GM23338 (cell line): ENCODE data around the gene AQP3. TPM values are rescaled to one million over a fixed set of nuclear protein-coding genes. Genes with fewer than 3 reads are reported as not detected.

Source experiments
- ATAC-seq: fragments of 200-7000 bp; cut with Tn5 transposase; 3 replicates; pipeline ENCODE4 v1.9.1; 2020
- DNase-seq: peaks from one replicate; pipeline ENCODE4 v3.0.0-alpha.2; 2015; ENCODE audit warnings: low spot score
- H2AFZ ChIP-seq: fragments of 200-600 bp; sonication (generic); 2 replicates; pipeline ENCODE4 v1.8.0; 2016; ENCODE audit warnings: antibody characterized with exemption, mild to moderate bottlenecking, moderate library complexity
- H3F3A ChIP-seq: fragments of 200-600 bp; sonication (generic); replicated peaks from 2 replicates; pipeline ENCODE4 v1.8.0; 2017; ENCODE audit warnings: antibody characterized with exemption, mixed run types, low read depth
- H3K27ac ChIP-seq: fragments of 200-600 bp; sonication (generic); 2 replicates; pipeline ENCODE4 v1.6.1; 2016; ENCODE audit warnings: low read depth
- H3K27me3 ChIP-seq: fragments of 200-600 bp; sonication (generic); 2 replicates; pipeline ENCODE4 v1.8.0; 2016; ENCODE audit warnings: mild to moderate bottlenecking, mixed run types, moderate library complexity; ENCODE audit not compliant: insufficient read depth
- H3K36me3 ChIP-seq: fragments of 200-600 bp; sonication (generic); 2 replicates; pipeline ENCODE4 v1.8.0; 2016; ENCODE audit warnings: mild to moderate bottlenecking; ENCODE audit not compliant: insufficient read depth
- H3K4me1 ChIP-seq: fragments of 200-600 bp; sonication (generic); 2 replicates; pipeline ENCODE4 v1.8.0; 2016; ENCODE audit warnings: mild to moderate bottlenecking, moderate library complexity; ENCODE audit not compliant: insufficient read depth
- H3K4me2 ChIP-seq: fragments of 200-600 bp; sonication (generic); 2 replicates; pipeline ENCODE4 v1.7.1; 2017; ENCODE audit warnings: mixed run types
- H3K4me3 ChIP-seq: fragments of 200-600 bp; sonication (generic); 2 replicates; pipeline ENCODE4 v1.6.1; 2016; ENCODE audit warnings: mixed run types
- H3K79me2 ChIP-seq: fragments of 200-600 bp; sonication (generic); replicated peaks from 2 replicates; pipeline ENCODE4 v1.8.0; 2017; ENCODE audit warnings: mild to moderate bottlenecking; ENCODE audit not compliant: insufficient read depth
- H3K9me2 ChIP-seq: fragments of 200-600 bp; sonication (generic); 2 replicates; pipeline ENCODE4 v1.8.0; 2017; ENCODE audit not compliant: insufficient read depth
- H4K20me1 ChIP-seq: fragments of 200-600 bp; sonication (generic); replicated peaks from 2 replicates; pipeline ENCODE4 v1.8.0; 2017; ENCODE audit warnings: mild to moderate bottlenecking; ENCODE audit not compliant: insufficient read depth
- H3K27ac Mint-ChIP-seq: 2 replicates; pipeline ENCODE4 v1.8.0; 2020; ENCODE audit warnings: inconsistent platforms, mild to moderate bottlenecking, moderate library complexity, mixed read lengths
- H3K27me3 Mint-ChIP-seq: 3 replicates; pipeline ENCODE4 v1.8.0; 2022; ENCODE audit warnings: low read depth, mild to moderate bottlenecking, moderate library complexity, mixed read lengths, inconsistent platforms; ENCODE audit not compliant: insufficient read depth, poor library complexity
- H3K36me3 Mint-ChIP-seq: 3 replicates; pipeline ENCODE4 v1.8.0; 2021; ENCODE audit warnings: low read depth, mild to moderate bottlenecking, inconsistent platforms, moderate library complexity, mixed read lengths
- H3K4me1 Mint-ChIP-seq: 3 replicates; pipeline ENCODE4 v1.8.0; 2020; ENCODE audit warnings: mild to moderate bottlenecking, inconsistent platforms, mixed read lengths
- H3K4me3 Mint-ChIP-seq: 3 replicates; pipeline ENCODE4 v1.8.0; 2021; ENCODE audit warnings: moderate library complexity, mild to moderate bottlenecking, inconsistent platforms, mixed read lengths
- H3K9me3 Mint-ChIP-seq: 3 replicates; pipeline ENCODE4 v1.8.0; 2020; ENCODE audit warnings: moderate library complexity, mild to moderate bottlenecking, inconsistent platforms, mixed read lengths
- CREB1 ChIP-seq: fragments of 250-450 bp; sonication (Bioruptor Pico); IDR thresholded peaks from 2 replicates; pipeline ENCODE4 v1.5.0; 2020; ENCODE audit warnings: low read depth, mild to moderate bottlenecking, moderate library complexity
- EZH2 ChIP-seq: fragments of 200-600 bp; sonication (generic); IDR thresholded peaks from one replicate; pipeline ENCODE4 v1.8.0; 2017; ENCODE audit warnings: antibody characterized with exemption, mild to moderate bottlenecking, low read depth; ENCODE audit not compliant: unreplicated experiment
- EZH2phosphoT487 ChIP-seq: fragments of 200-600 bp; sonication (generic); IDR thresholded peaks from one replicate; pipeline ENCODE4 v1.8.1; 2018; ENCODE audit warnings: antibody characterized with exemption; ENCODE audit not compliant: unreplicated experiment
- JUNB ChIP-seq: IDR thresholded peaks from one replicate; pipeline ENCODE4 v1.6.1; 2016; ENCODE audit warnings: antibody characterized with exemption; ENCODE audit not compliant: unreplicated experiment
- NANOG ChIP-seq: IDR thresholded peaks from 2 replicates; pipeline ENCODE4 v1.6.1; 2016; ENCODE audit warnings: antibody characterized with exemption, borderline replicate concordance
- STAT1 ChIP-seq: IDR thresholded peaks from one replicate; pipeline ENCODE4 v1.6.1; 2016; ENCODE audit warnings: antibody characterized with exemption; ENCODE audit not compliant: unreplicated experiment
- ZNF331 ChIP-seq: fragments of 250-450 bp; sonication (Bioruptor Pico); IDR thresholded peaks from 2 replicates; pipeline ENCODE4 v1.5.0; 2020; ENCODE audit warnings: low read depth, mild to moderate bottlenecking, moderate library complexity
- polyA plus RNA-seq: library from polyadenylated mRNA; unstranded; fragments of >200 nt; fragmentation: Nextera tagmentation; extraction: Ambion mirVana; gene quantifications from 2 replicates; pipeline ENCODE4 v1.2.1, GENCODE V29; 2016
- total RNA-seq: library from RNA; depleted of rRNA; stranded (reverse); fragments of >200 nt; shearing (Covaris generic); gene quantifications from 2 replicates; pipeline ENCODE4 v1.2.3, GENCODE V29; 2014
- TF ChIP-seq, protein P1 (sequence below), 2 experiments: fragments of 200-600 bp in 1 of 2; sonication (generic) in 1 of 2; conservative IDR thresholded peaks; 2 replicates each; pipeline versions ENCODE4 v1.5.1 to v1.6.1; 2016 to 2017; ENCODE audit warnings: antibody characterized with exemption in 2 of 2, low read depth in 2 of 2, mild to moderate bottlenecking in 2 of 2, moderate library complexity in 1 of 2
- TF ChIP-seq, protein P2 (sequence below): fragments of 250-450 bp; sonication (Bioruptor Pico); IDR thresholded peaks from 2 replicates; pipeline ENCODE4 v1.5.0; 2020; ENCODE audit warnings: mild to moderate bottlenecking, moderate library complexity

Gene AQP3
- total and polyA plus RNA-seq, 2 experiments from 2014 or later, result 1.4 to 3.5 TPM

DNA sequence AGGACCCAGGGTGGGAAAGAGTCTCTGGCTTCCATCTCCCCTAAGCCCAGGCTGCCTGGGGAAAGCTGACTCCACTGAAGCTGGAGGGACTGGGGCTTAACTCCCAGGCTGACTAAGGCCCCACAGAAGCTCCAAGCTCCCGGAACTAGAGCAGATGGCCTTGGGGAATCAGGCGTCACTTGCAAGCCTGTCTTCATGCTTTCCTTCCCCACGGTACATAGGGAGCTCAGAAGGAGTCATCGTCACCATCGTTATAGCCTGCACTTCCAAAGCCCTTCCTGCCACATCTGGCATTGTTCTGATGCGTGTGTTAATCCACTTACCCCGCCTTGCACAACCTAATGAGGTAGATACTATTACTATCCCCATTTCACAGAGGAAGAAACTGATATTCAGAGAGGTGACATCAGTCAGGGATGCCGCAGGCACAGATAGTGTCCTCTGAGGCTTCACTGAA, 11.5 kb downstream of the AQP3 start:
- H4K20me1 ChIP-seq, result no peaks in the 10 kb centered on the region
- H3K36me3 ChIP-seq, result no peaks in the 10 kb centered on the region; the same call in 1 of the 2 replicates
- no peak overlapping the region for H3K4me3 Mint-ChIP-seq
- no peak for ATAC-seq
- H3K27ac Mint-ChIP-seq, result no peak overlapping the region
- no peaks in the 10 kb centered on the region for H3K9me2 ChIP-seq
- peaks cover 12% of the 10 kb centered on the region for H3K27me3 Mint-ChIP-seq
- H3K36me3 Mint-ChIP-seq, result no peaks in the 10 kb centered on the region
- no peak overlapping the region for H3K4me3 ChIP-seq
- DNase-seq, result no peak
- H3K27ac ChIP-seq, result no peak overlapping the region
- H3F3A ChIP-seq, result no peaks in the 10 kb centered on the region
- no peaks in the 10 kb centered on the region for H3K27me3 ChIP-seq
- peak overlapping the region; percentile 69; the same call in 1 of the 2 replicates for H2AFZ ChIP-seq
- H3K9me3 Mint-ChIP-seq, result no peaks in the 10 kb centered on the region
- H3K4me2 ChIP-seq, result no peak overlapping the region
- H3K79me2 ChIP-seq, result no peaks in the 10 kb centered on the region
- peaks cover 6% of the 10 kb centered on the region; the same call in 2 of the 3 replicates for H3K4me1 Mint-ChIP-seq
- peaks cover 3% of the 10 kb centered on the region; the same call in 1 of the 2 replicates for H3K4me1 ChIP-seq
- TF ChIP-seq STAT1, result no peak
- no peak for TF ChIP-seq EZH2
- TF ChIP-seq EZH2phosphoT487, result no peak
- TF ChIP-seq, protein P1, sequence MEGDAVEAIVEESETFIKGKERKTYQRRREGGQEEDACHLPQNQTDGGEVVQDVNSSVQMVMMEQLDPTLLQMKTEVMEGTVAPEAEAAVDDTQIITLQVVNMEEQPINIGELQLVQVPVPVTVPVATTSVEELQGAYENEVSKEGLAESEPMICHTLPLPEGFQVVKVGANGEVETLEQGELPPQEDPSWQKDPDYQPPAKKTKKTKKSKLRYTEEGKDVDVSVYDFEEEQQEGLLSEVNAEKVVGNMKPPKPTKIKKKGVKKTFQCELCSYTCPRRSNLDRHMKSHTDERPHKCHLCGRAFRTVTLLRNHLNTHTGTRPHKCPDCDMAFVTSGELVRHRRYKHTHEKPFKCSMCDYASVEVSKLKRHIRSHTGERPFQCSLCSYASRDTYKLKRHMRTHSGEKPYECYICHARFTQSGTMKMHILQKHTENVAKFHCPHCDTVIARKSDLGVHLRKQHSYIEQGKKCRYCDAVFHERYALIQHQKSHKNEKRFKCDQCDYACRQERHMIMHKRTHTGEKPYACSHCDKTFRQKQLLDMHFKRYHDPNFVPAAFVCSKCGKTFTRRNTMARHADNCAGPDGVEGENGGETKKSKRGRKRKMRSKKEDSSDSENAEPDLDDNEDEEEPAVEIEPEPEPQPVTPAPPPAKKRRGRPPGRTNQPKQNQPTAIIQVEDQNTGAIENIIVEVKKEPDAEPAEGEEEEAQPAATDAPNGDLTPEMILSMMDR (conservative IDR thresholded peaks at IDR 0.05; ENCODE audit: low read depth in 2 of 2), result no peak
- no peak for TF ChIP-seq JUNB

DNA sequence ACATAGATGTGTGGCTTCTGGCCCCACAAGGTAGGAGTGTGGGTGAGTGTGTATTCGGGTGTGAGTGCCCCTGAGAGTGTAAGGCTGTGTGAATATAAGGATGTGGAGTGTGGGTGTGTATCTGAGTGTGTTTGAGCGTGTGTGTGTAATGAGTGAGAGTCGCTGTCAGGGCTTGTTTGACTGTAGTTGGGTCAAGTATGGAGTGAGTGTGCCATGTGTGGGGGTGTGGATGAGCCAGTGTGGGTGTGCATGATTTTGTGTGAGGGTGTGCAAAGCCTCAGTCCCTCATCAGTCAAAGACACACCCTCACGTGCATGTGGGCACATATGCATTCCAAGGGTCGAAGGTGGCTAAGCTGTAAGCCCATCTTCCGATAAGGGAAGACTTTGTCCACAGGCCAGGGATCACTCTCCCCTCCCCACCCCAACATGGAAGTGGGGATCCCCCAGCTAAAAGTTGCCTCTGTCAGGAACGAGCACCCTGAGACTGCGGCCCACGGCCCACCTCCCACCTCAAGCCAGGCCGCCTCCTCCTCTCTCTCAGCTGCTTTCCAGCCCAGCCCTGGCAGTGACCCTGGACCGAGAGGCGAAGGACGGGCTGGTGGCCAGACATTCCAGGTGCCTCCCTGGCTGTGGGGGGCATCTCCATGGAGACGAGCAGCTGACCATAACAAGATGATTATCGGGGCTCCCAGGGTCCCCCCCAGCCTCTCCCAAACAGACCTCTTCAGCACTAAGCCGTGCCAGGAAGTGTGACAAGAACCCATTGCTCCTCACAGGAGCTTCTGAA, 12.9 kb downstream of the AQP3 start:
- peaks cover 6% of the 10 kb centered on the region; the same call in 2 of the 3 replicates for H3K4me1 Mint-ChIP-seq
- no peaks in the 10 kb centered on the region for H3K9me3 Mint-ChIP-seq
- Histone ChIP-seq H3K4me1 (peaks cover 3% of the 10 kb centered on the region; the same call in 1 of the 2 replicates), H2AFZ (no peak overlapping the region), H3K4me2 (no peak overlapping the region), H4K20me1 (no peaks in the 10 kb centered on the region), H3K9me2 (no peaks in the 10 kb centered on the region), H3K4me3 (no peak overlapping the region), H3K27ac (no peak overlapping the region), H3K36me3 (no peaks in the 10 kb centered on the region; the same call in 1 of the 2 replicates), H3K79me2 (no peaks in the 10 kb centered on the region), H3F3A (no peaks in the 10 kb centered on the region), H3K27me3 (no peaks in the 10 kb centered on the region)
- H3K27ac Mint-ChIP-seq, result no peak overlapping the region
- no peaks in the 10 kb centered on the region for H3K36me3 Mint-ChIP-seq
- peaks cover 14% of the 10 kb centered on the region for H3K27me3 Mint-ChIP-seq
- no peak overlapping the region for H3K4me3 Mint-ChIP-seq
- DNase-seq (no peak), ATAC-seq (no peak)
- TF ChIP-seq EZH2 (no peak), STAT1 (no peak), EZH2phosphoT487 (no peak), JUNB (no peak), ZNF331 (CRISPR knock-in tag) (no peak), CREB1 (CRISPR knock-in tag) (no peak), NANOG (no peak)
- TF ChIP-seq, protein P2, sequence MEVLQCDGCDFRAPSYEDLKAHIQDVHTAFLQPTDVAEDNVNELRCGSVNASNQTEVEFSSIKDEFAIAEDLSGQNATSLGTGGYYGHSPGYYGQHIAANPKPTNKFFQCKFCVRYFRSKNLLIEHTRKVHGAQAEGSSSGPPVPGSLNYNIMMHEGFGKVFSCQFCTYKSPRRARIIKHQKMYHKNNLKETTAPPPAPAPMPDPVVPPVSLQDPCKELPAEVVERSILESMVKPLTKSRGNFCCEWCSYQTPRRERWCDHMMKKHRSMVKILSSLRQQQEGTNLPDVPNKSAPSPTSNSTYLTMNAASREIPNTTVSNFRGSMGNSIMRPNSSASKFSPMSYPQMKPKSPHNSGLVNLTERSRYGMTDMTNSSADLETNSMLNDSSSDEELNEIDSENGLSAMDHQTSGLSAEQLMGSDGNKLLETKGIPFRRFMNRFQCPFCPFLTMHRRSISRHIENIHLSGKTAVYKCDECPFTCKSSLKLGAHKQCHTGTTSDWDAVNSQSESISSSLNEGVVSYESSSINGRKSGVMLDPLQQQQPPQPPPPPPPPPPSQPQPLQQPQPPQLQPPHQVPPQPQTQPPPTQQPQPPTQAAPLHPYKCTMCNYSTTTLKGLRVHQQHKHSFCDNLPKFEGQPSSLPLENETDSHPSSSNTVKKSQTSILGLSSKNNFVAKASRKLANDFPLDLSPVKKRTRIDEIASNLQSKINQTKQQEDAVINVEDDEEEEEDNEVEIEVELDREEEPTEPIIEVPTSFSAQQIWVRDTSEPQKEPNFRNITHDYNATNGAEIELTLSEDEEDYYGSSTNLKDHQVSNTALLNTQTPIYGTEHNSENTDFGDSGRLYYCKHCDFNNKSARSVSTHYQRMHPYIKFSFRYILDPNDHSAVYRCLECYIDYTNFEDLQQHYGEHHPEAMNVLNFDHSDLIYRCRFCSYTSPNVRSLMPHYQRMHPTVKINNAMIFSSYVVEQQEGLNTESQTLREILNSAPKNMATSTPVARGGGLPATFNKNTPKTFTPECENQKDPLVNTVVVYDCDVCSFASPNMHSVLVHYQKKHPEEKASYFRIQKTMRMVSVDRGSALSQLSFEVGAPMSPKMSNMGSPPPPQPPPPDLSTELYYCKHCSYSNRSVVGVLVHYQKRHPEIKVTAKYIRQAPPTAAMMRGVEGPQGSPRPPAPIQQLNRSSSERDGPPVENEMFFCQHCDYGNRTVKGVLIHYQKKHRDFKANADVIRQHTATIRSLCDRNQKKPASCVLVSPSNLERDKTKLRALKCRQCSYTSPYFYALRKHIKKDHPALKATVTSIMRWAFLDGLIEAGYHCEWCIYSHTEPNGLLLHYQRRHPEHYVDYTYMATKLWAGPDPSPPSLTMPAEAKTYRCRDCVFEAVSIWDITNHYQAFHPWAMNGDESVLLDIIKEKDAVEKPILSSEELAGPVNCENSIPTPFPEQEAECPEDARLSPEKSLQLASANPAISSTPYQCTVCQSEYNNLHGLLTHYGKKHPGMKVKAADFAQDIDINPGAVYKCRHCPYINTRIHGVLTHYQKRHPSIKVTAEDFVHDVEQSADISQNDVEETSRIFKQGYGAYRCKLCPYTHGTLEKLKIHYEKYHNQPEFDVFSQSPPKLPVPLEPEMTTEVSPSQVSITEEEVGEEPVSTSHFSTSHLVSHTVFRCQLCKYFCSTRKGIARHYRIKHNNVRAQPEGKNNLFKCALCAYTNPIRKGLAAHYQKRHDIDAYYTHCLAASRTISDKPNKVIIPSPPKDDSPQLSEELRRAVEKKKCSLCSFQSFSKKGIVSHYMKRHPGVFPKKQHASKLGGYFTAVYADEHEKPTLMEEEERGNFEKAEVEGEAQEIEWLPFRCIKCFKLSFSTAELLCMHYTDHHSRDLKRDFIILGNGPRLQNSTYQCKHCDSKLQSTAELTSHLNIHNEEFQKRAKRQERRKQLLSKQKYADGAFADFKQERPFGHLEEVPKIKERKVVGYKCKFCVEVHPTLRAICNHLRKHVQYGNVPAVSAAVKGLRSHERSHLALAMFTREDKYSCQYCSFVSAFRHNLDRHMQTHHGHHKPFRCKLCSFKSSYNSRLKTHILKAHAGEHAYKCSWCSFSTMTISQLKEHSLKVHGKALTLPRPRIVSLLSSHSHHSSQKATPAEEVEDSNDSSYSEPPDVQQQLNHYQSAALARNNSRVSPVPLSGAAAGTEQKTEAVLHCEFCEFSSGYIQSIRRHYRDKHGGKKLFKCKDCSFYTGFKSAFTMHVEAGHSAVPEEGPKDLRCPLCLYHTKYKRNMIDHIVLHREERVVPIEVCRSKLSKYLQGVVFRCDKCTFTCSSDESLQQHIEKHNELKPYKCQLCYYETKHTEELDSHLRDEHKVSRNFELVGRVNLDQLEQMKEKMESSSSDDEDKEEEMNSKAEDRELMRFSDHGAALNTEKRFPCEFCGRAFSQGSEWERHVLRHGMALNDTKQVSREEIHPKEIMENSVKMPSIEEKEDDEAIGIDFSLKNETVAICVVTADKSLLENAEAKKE, result no peak
- TF ChIP-seq, protein P1 (conservative IDR thresholded peaks at IDR 0.05; ENCODE audit: low read depth in 2 of 2), result no peak
